Fibroblast of mammary gland (primary cell): ENCODE data around the gene TBRG4.

Experiments used
- DNase-seq: peaks from one replicate; pipeline ENCODE4 v3.0.0-alpha.2; 2010; ENCODE audit warnings: low read depth
- H3K4me3 ChIP-seq: 2 replicates; pipeline ENCODE4 v1.5.1; 2011; ENCODE audit warnings: low read depth, mild to moderate bottlenecking, low read length, moderate library complexity; ENCODE audit not compliant: control insufficient read depth
- TF ChIP-seq, protein P1 (sequence below): conservative IDR thresholded peaks from 2 replicates; pipeline ENCODE4 v1.5.1; 2011; ENCODE audit warnings: low read depth, low read length, inconsistent platforms; ENCODE audit not compliant: control insufficient read depth, insufficient read depth

TBRG4 gene

DNA sequence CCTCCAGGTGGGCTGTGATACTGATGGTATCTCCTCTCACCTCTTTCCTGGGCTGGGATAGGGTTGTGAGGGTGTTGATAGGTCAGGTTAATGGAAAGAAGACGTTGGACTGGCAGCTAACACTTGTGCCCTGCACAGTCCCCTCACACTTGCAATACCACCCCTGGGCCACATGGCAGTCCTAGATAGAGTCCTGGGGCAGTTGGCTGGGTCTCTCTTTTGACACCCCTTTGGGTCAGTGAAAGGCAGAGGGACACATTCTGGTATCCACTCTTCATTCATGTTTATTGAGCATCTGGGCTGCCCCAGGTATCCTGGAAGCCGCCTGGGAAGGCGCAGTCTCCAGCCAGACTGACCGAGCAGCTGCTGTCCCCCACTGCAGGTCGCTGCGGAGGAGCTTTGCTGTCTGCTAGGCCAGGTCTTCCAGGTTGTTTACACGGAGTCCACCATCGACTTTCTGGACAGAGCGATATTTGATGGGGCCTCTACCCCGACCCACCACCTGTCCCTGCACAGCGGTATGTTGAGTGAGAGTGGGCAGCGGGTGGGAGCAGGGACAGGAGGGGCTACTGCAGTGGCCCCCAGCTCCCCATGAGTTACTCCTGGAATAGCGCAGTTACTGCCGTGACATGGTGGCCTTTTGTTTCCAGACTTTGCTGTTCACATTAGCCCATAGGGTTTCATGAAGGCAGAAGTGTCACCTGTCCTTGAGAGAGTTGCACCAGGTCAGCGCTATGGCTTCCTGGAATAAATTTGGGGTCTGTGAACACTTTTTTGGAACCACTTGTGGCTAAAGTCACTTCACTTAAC, 41.8 kb downstream of the TBRG4 start:
- TF ChIP-seq, protein P1, sequence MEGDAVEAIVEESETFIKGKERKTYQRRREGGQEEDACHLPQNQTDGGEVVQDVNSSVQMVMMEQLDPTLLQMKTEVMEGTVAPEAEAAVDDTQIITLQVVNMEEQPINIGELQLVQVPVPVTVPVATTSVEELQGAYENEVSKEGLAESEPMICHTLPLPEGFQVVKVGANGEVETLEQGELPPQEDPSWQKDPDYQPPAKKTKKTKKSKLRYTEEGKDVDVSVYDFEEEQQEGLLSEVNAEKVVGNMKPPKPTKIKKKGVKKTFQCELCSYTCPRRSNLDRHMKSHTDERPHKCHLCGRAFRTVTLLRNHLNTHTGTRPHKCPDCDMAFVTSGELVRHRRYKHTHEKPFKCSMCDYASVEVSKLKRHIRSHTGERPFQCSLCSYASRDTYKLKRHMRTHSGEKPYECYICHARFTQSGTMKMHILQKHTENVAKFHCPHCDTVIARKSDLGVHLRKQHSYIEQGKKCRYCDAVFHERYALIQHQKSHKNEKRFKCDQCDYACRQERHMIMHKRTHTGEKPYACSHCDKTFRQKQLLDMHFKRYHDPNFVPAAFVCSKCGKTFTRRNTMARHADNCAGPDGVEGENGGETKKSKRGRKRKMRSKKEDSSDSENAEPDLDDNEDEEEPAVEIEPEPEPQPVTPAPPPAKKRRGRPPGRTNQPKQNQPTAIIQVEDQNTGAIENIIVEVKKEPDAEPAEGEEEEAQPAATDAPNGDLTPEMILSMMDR: no peak
- DNase-seq: no peak
- H3K4me3 ChIP-seq: no peak overlapping the region

DNA sequence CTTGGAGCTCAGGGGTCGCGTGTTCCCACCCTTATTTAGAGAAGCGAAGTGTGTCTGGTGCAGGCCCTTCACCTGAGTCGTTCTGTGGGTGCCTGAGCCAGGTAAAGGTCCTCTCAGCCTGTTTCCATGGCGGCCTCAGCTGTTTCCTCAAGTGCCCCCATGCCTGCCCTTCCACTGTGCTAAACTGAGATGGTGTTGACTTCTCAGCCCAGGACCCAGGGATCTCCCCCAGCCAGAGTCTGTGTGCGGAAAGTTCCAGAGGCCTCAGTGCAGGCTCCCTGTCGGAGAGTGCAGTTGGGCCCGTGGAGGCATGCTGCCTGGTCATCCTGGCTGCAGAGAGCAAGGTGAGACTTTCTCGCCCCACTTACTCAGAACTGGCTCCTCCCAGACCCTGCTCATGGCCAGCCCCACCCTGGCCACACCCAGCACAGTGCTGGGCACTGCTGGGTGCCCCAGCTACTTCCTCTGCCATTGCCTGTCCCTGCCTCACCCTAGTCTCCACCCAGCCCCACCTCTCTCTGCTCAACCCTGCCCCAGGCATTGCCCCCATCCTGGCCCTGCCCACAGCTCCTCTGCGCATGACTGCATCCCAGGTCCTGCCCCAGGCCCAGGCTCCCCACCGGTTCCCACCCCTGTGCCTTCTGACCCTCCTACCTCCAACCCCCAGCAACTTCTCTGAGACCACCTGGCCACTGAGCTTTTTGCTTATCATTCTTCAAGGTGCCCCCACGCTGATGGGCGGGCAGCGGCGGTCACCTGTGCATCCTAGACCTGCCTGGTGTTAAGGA, 43.1 kb downstream of the TBRG4 start:
- TF ChIP-seq, protein P1: no peak
- no peak for DNase-seq
- no peak overlapping the region for H3K4me3 ChIP-seq

DNA sequence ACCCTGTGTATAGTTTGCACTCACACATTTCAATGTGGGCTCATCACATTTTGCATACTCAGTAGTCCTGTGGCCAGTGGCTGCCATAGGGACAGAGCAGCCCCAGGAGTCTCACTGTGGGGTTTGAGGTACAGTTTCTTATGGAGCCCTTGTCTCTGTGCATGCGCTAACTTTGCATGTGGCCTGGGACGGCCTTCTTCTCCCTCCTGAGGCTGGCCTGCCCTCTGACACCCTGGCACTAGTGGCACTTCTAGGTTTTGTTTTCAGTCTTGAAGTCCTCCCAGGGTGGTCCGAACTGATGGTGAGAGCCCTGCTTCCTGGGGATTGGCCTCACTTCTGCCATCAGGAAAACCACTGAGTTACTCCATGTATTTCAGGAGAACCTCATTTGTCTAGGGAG, 43.9 kb downstream of the TBRG4 start:
- no peak overlapping the region for H3K4me3 ChIP-seq
- TF ChIP-seq, protein P1: no peak
- DNase-seq: no peak

DNA sequence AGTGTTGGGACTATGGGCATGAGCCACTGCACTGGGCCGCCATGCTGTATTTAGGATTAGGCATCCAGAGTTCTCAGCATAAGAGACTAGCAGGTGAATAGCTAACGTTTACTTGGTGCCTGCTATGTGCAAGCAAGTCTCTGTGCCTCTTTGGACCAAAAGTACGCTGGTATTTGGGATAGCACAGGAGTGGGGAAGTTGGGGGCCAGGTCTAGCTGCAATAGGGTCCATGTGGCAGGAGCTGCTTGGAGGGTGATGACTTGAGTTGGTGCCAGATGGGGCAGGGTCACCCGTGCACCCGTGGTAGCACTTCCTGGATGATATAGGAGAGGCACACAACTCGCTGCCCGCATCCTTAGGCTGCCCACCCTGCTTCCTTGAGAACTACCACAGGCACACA, 45.1 kb downstream of the TBRG4 start:
- H3K4me3 ChIP-seq: no peak overlapping the region
- TF ChIP-seq, protein P1: no peak
- no peak for DNase-seq

DNA sequence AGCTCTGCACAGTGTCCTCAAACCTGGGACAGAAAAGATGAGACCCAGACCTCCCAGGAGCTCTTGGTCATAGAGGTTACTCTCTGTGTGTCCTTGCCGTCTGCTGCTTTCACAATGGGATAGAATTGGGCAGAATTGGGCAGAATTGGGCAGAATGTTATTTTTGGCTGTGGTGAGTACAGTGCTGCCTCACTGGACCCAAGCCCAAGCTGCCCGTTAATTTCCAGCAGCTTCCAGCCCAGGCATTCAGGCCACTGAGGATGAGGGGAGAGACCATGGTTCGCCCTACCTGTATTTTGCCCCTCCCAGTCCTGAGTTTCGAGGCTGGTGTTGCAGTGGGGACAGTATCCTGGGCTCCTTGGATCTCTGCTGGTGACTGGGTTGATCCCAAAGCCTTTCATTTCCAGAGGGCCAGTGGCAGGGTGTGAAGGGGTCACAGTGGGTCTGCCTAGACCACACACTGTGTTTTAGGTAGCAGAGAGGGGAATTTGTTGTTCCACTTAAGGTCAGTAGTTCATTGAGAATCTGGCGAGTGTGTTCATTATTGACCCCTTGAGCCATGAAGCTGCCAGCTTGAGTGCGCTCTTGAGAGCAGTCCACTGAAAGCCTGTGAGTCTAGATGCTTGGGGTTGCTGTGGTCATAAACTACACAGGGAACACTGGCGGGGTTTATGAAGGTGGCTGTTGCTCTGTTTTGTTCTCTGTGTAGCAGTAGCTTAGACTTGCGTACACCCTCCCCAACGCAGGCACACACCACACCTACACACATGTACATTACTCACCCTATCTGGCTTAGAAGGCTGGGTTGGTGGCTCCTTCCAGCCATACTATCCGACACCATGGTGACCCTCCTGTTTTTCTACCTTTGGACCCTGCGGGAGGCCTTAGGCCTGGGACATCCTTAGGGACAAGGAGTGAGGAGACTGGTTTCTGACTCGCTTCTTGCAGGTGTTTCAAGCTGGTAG, 46.2 kb downstream of the TBRG4 start:
- H3K4me3 ChIP-seq: no peak overlapping the region
- no peak for DNase-seq
- TF ChIP-seq, protein P1: no peak

DNA sequence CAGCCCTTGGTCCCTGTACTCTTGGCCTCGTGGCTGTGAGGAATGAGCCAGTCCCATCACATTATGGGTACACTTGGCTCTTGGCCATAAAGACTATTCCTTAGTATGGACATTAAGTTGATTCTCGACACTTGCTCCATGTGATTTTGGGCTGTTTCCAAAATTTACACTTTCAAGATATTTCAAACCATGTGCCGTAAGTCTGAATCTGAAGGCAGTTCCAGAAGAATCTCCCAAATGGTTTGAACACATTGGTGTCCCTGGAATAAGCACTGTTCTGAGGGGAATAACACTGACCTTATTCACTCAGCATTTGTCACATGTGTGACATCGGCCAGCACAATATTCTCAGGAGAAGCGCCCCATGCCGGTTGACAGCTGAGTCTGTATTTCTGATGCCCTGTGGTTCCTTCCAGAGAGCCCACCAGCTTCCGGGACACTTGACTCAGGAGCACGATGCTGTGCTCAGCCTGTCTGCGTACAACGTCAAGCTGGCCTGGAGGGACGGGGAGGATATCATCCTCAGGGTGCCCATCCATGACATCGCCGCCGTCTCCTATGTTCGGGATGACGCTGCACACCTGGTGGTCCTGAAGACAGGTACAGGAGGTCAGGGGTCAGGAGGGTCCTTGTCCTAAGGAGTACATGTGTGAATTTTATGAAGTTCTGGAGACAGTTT, 47.3 kb downstream of the TBRG4 start:
- H3K4me3 ChIP-seq: no peak overlapping the region
- TF ChIP-seq, protein P1: no peak

More for the DNA sequence above, 47.3 kb downstream of the TBRG4 start:
- DNase-seq: no peak
